ENCODE measurements around the gene REXO4.

DNA sequence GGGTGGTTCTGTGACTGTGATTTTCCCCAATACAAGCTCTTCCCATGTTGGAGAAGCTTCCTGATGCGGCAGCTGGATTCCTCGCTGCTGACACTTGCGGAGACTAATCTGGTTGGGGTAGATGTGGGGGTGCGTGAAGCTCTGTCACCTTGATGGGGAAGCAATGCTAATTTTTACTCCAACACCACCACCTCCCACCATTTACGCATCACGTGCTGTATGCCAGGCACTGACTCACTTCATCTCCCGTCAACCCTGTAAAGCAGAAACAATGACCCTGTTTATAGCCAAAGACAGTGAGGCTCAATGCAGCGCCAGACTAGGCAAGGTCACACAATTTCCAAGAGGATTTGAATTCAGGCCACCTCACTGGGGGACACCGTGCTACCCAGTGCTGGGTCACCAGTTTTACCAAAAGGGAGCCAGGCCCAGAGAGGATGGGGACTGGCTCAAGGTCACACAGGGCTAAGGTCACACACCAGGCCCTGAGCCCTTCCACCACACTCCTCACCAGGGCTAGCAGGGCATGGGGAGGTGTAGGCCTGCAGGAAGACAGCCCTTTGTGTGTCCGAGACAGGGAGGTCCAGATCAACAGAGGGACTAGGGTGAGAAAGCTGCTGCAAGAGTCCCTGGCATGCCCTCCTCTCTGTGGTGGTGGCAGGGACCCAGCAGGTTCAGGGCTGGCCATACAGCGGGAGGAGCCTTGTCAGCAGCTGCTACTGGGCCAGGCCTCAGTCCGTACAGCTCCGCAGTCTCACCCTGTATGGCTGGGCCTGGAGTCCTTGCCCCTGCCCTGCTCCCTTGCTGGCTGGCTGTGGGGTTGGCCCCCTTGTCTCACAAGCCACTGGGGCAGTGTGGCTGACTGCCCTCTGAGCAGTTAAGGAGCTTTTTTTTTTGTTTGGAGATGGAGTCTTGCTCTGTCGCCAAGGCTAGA lies 38.4 kb downstream of the REXO4 start:
- TF ChIP-seq, protein P1, sequence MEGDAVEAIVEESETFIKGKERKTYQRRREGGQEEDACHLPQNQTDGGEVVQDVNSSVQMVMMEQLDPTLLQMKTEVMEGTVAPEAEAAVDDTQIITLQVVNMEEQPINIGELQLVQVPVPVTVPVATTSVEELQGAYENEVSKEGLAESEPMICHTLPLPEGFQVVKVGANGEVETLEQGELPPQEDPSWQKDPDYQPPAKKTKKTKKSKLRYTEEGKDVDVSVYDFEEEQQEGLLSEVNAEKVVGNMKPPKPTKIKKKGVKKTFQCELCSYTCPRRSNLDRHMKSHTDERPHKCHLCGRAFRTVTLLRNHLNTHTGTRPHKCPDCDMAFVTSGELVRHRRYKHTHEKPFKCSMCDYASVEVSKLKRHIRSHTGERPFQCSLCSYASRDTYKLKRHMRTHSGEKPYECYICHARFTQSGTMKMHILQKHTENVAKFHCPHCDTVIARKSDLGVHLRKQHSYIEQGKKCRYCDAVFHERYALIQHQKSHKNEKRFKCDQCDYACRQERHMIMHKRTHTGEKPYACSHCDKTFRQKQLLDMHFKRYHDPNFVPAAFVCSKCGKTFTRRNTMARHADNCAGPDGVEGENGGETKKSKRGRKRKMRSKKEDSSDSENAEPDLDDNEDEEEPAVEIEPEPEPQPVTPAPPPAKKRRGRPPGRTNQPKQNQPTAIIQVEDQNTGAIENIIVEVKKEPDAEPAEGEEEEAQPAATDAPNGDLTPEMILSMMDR (IDR thresholded peaks at IDR 0.05; ENCODE audit: extremely low read depth in 1 of 2, insufficient read depth in 1 of 2, low read depth in 1 of 2, low read length in 2 of 2), result no peak
- TF ChIP-seq POLR2AphosphoS5 (IDR thresholded peaks at IDR 0.05; ENCODE audit: insufficient read depth, low read depth, low read length), result no peak
- no peak for TF ChIP-seq JUN (IDR thresholded peaks at IDR 0.05; ENCODE audit: borderline replicate concordance, insufficient read depth, insufficient read length, low read depth)
- TF ChIP-seq POLR2A (IDR thresholded peaks at IDR 0.05; ENCODE audit: low read depth, low read length), result no peak

Measured in endothelial cell of umbilical vein (primary cell).